HCT116 (cell line): ENCODE measurements around the gene DLG2. TPM values are rescaled to one million over a fixed set of nuclear protein-coding genes. Genes with fewer than 3 reads are reported as not detected.

Source experiments
- ATAC-seq: fragments of 200-7000 bp; cut with Tn5 transposase; 2 replicates; pipeline ENCODE4 v1.9.1; 2020; ENCODE audit warnings: mild to moderate bottlenecking, moderate library complexity
- BruUV-seq: library from RNA; stranded (reverse); fragments of 400-500 nt; replicated peaks from 2 replicates; lab custom pipeline; 2021; lab: Mats Ljungman, UMichigan
- CTCF ChIA-PET: fragments of 300-600 bp; sonication (Branson Sonifier 250); formaldehyde crosslinking; loops from one replicate; lab custom pipeline; 2021; ENCODE audit warnings: antibody characterized with exemption; lab: Charles Lee
- POLR2A ChIA-PET: fragments of 300-600, 350-600 bp; sonication (Branson Sonifier 250); formaldehyde crosslinking; loops from one replicate; lab custom pipeline; 2021; ENCODE audit warnings: antibody characterized with exemption; lab: Charles Lee
- RAD21 ChIA-PET, 2 experiments: fragments of 300-600 bp; sonication (Branson Sonifier 250); formaldehyde crosslinking; loops; one replicate each; lab custom pipeline; 2023; ENCODE audit warnings: low total read pairs in 2 of 2; ENCODE audit not compliant: uncharacterized antibody in 2 of 2, unreplicated experiment in 2 of 2, low non-redundant PET in 1 of 2; lab: Charles Lee
- DNase-seq: peaks from one replicate; pipeline ENCODE4 v3.0.0-alpha.2; 2010; ENCODE audit warnings: low read depth, low spot score
- H2AFZ ChIP-seq: fragments of 200-600 bp; shearing (Covaris generic), sonication (generic); 2 replicates; pipeline ENCODE4 v1.6.1; 2017; ENCODE audit warnings: low read depth, mixed run types, mixed read lengths, antibody characterized with exemption, low read length; ENCODE audit not compliant: poor library complexity, severe bottlenecking
- H3K27ac ChIP-seq: 2 replicates; pipeline ENCODE4 v1.5.1; 2012; ENCODE audit warnings: low read depth, low read length
- H3K27me3 ChIP-seq: fragments of 200-600 bp; sonication (generic); 2 replicates; pipeline ENCODE4 v1.6.1; 2016; ENCODE audit warnings: mixed run types, low read length, mixed read lengths; ENCODE audit not compliant: insufficient read depth
- H3K36me3 ChIP-seq, 2 experiments: fragments of 200-500 bp in 1 of 2; fragments of 200-600 bp in 1 of 2; sonication (Bioruptor generic) in 1 of 2; sonication (generic) in 1 of 2; 2 replicates each; pipeline versions ENCODE4 v1.5.1 to v1.6.1; 2014 to 2016; ENCODE audit warnings: low read length in 2 of 2, inconsistent platforms in 1 of 2, mixed read lengths in 1 of 2, mixed run types in 1 of 2; ENCODE audit not compliant: insufficient read depth in 2 of 2, control insufficient read depth in 1 of 2
- H3K4me1 ChIP-seq, 2 experiments: fragments of 200-600 bp in 1 of 2; sonication (generic) in 1 of 2; 2 replicates each; pipeline versions ENCODE4 v1.5.1 to v1.6.1; 2012 to 2017; ENCODE audit warnings: low read length in 2 of 2, inconsistent platforms in 1 of 2, mild to moderate bottlenecking in 1 of 2, mixed read lengths in 1 of 2, mixed run types in 1 of 2, moderate library complexity in 1 of 2; ENCODE audit not compliant: insufficient read depth in 2 of 2, control insufficient read depth in 1 of 2
- H3K4me2 ChIP-seq: fragments of 200-600 bp; sonication (generic); 2 replicates; pipeline ENCODE4 v1.6.1; 2017; ENCODE audit warnings: mixed run types, low read length, mixed read lengths
- H3K4me3 ChIP-seq, 2 experiments: fragments of 200-600 bp in 1 of 2; sonication (generic) in 1 of 2; replicated peaks in 1 of 2; 2 replicates each; pipeline ENCODE4 v1.5.1; 2011 to 2016; ENCODE audit warnings: low read length in 2 of 2, control low read depth in 1 of 2, low read depth in 1 of 2, mild to moderate bottlenecking in 1 of 2, mixed read lengths in 1 of 2, mixed run types in 1 of 2
- H3K79me2 ChIP-seq: fragments of 200-600 bp; sonication (generic); 2 replicates; pipeline ENCODE4 v1.6.1; 2017; ENCODE audit warnings: mild to moderate bottlenecking, mixed run types, low read length, moderate library complexity, mixed read lengths; ENCODE audit not compliant: insufficient read depth
- H3K9ac ChIP-seq: fragments of 200-600 bp; sonication (generic); 2 replicates; pipeline ENCODE4 v1.6.1; 2016; ENCODE audit warnings: low read length, mixed read lengths
- H3K9me2 ChIP-seq: fragments of 200-600 bp; sonication (generic), shearing (Covaris generic); 2 replicates; pipeline ENCODE4 v1.6.1; 2017; ENCODE audit warnings: mixed run types, mild to moderate bottlenecking, moderate library complexity; ENCODE audit not compliant: insufficient read depth
- H3K9me3 ChIP-seq, 2 experiments: fragments of 200-500 bp in 1 of 2; fragments of 200-600 bp in 1 of 2; sonication (Bioruptor generic) in 1 of 2; sonication (generic) in 1 of 2; 2 replicates each; pipeline ENCODE4 v1.6.1; 2014 to 2017; ENCODE audit warnings: low read length in 2 of 2, mixed read lengths in 2 of 2, inconsistent platforms in 1 of 2, low read depth in 1 of 2, mild to moderate bottlenecking in 1 of 2, mixed run types in 1 of 2, moderate library complexity in 1 of 2; ENCODE audit not compliant: control insufficient read depth in 1 of 2, insufficient read depth in 1 of 2
- H4K20me1 ChIP-seq: fragments of 200-600 bp; sonication (generic), shearing (Covaris generic); 2 replicates; pipeline ENCODE4 v1.6.1; 2017; ENCODE audit warnings: mixed run types, mild to moderate bottlenecking, moderate library complexity; ENCODE audit not compliant: insufficient read depth
- CBX3 ChIP-seq: IDR thresholded peaks from 2 replicates; pipeline ENCODE4 v1.6.1; 2012; ENCODE audit warnings: low read depth
- CEBPB ChIP-seq: IDR thresholded peaks from 2 replicates; pipeline ENCODE4 v1.6.1; 2012; ENCODE audit warnings: low read depth
- EGR1 ChIP-seq: IDR thresholded peaks from 2 replicates; pipeline ENCODE4 v1.6.1; 2012; ENCODE audit warnings: low read depth
- EZH2 ChIP-seq: fragments of 200-600 bp; sonication (generic); IDR thresholded peaks from 2 replicates; pipeline ENCODE4 v1.6.1; 2017; ENCODE audit warnings: antibody characterized with exemption, mixed run types
- EZH2phosphoT487 ChIP-seq: fragments of 200-600 bp; IDR thresholded peaks from 2 replicates; pipeline ENCODE4 v1.6.1; 2018; ENCODE audit warnings: antibody characterized with exemption, borderline replicate concordance
- FOSL1 ChIP-seq: IDR thresholded peaks from 2 replicates; pipeline ENCODE4 v1.6.1; 2012; ENCODE audit warnings: low read depth
- JUND ChIP-seq: IDR thresholded peaks from 2 replicates; pipeline ENCODE4 v1.6.1; 2012
- POLR2A ChIP-seq: IDR thresholded peaks from 2 replicates; pipeline ENCODE4 v1.7.0; 2011; ENCODE audit warnings: borderline replicate concordance; ENCODE audit not compliant: insufficient read depth, insufficient read length; ENCODE audit errors: extremely low read depth
- POLR2AphosphoS5 ChIP-seq: IDR thresholded peaks from 2 replicates; pipeline ENCODE4 v1.6.1; 2011; ENCODE audit warnings: mild to moderate bottlenecking, low read depth, low read length, moderate library complexity
- REST ChIP-seq: IDR thresholded peaks from 2 replicates; pipeline ENCODE4 v1.6.1; 2012; ENCODE audit warnings: low read depth
- SIN3A ChIP-seq: IDR thresholded peaks from 2 replicates; pipeline ENCODE4 v1.6.1; 2012; ENCODE audit warnings: low read depth
- SP1 ChIP-seq: IDR thresholded peaks from 2 replicates; pipeline ENCODE4 v1.6.1; 2012; ENCODE audit warnings: low read depth
- SRF ChIP-seq: IDR thresholded peaks from 2 replicates; pipeline ENCODE4 v1.6.1; 2012; ENCODE audit warnings: low read depth
- TCF7L2 ChIP-seq: IDR thresholded peaks from 2 replicates; pipeline ENCODE4 v1.7.0; 2011; ENCODE audit warnings: borderline replicate concordance, inconsistent platforms; ENCODE audit not compliant: insufficient read depth, insufficient read length; ENCODE audit errors: extremely low read depth
- YY1 ChIP-seq: IDR thresholded peaks from 2 replicates; pipeline ENCODE4 v1.6.1; 2011; ENCODE audit warnings: low read length, low read depth, moderate library complexity, mild to moderate bottlenecking; ENCODE audit not compliant: insufficient replicate concordance; ENCODE audit errors: extremely low read depth
- intact Hi-C: fragments of 100-400 bp; cut with micrococcal nuclease; formaldehyde crosslinking; loops from 2 replicates; pipeline ENCODE4 v1.10.0; 2022
- total RNA-seq: library from RNA; stranded (reverse); gene quantifications from one replicate; pipeline ENCODE4 v1.2.1, GENCODE V29; 2021; ENCODE audit not compliant: unreplicated experiment
- TF ChIP-seq, protein P1 (sequence below): IDR thresholded peaks from 2 replicates; pipeline ENCODE4 v1.6.1; 2012
- TF ChIP-seq, protein P2 (sequence below): IDR thresholded peaks from 2 replicates; pipeline ENCODE4 v1.6.1; 2012

DLG2 gene
- total RNA-seq, 1 experiment from 2014 or later, result 2.4 TPM

- TF ChIP-seq POLR2A, result no peak
- TF ChIP-seq, protein P1, sequence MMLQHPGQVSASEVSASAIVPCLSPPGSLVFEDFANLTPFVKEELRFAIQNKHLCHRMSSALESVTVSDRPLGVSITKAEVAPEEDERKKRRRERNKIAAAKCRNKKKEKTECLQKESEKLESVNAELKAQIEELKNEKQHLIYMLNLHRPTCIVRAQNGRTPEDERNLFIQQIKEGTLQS, result no peak
- no peak for TF ChIP-seq SP1
- TF ChIP-seq JUND, result no peak
- TF ChIP-seq CEBPB, result no peak
- no peak for TF ChIP-seq EZH2phosphoT487
- TF ChIP-seq, protein P2, sequence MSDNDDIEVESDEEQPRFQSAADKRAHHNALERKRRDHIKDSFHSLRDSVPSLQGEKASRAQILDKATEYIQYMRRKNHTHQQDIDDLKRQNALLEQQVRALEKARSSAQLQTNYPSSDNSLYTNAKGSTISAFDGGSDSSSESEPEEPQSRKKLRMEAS, result no peak
- TF ChIP-seq EZH2, result no peak
- no peak for TF ChIP-seq FOSL1
- no peak for TF ChIP-seq TCF7L2
- no peak for TF ChIP-seq REST
- no peak for TF ChIP-seq CBX3
- TF ChIP-seq SRF, result no peak
- TF ChIP-seq EGR1, result no peak
- no peak for TF ChIP-seq POLR2AphosphoS5
- no peak for TF ChIP-seq YY1
- no peak for TF ChIP-seq SIN3A
- no peaks in the 10 kb centered on the region for H3K4me1 ChIP-seq
- H2AFZ ChIP-seq, result no peak overlapping the region
- BruUV-seq, result no TSS peak
- H3K36me3 ChIP-seq, result no peaks in the 10 kb centered on the region
- no peak overlapping the region for H3K4me3 ChIP-seq
- POLR2A ChIA-PET, result no interaction called here
- no peak overlapping the region for H3K9ac ChIP-seq
- intact Hi-C loops, result no loop called here
- no peaks in the 10 kb centered on the region for H3K9me2 ChIP-seq
- H3K79me2 ChIP-seq, result no peaks in the 10 kb centered on the region
- CTCF ChIA-PET, result no interaction called here
- DNase-seq (no peak), ATAC-seq (peak; percentile 65; the same call in 1 of the 2 replicates)
- no peaks in the 10 kb centered on the region for H3K27me3 ChIP-seq
- no peaks in the 10 kb centered on the region for H4K20me1 ChIP-seq
- H3K4me2 ChIP-seq, result no peak overlapping the region
- no peak overlapping the region for H3K27ac ChIP-seq
- RAD21 ChIA-PET, result no interaction called here
- no peaks in the 10 kb centered on the region for H3K9me3 ChIP-seq
These were observed 1745.7 kb downstream of the DLG2 start for GRCh38 chr11:83881428-83881827.
